SK-N-MC (cell line): ENCODE measurements around the gene KLF18.

Experiments used
- EZH2 ChIP-seq: fragments of 200-600 bp; sonication (generic); IDR thresholded peaks from one replicate; pipeline ENCODE4 v1.6.1; 2017; ENCODE audit warnings: antibody characterized with exemption
- FOXP2 ChIP-seq: optimal IDR thresholded peaks from 2 replicates; pipeline ENCODE3; 2011; ENCODE audit warnings: mild to moderate bottlenecking, moderate library complexity; ENCODE audit not compliant: insufficient read depth; ENCODE audit errors: extremely low read length, control extremely low read depth
- POLR2AphosphoS5 ChIP-seq: IDR thresholded peaks from 2 replicates; pipeline ENCODE4 v1.6.1; 2012; ENCODE audit warnings: mild to moderate bottlenecking, low read depth, low read length, borderline replicate concordance

- no peak for TF ChIP-seq FOXP2
- no peak for TF ChIP-seq POLR2AphosphoS5
- TF ChIP-seq EZH2: no peak
These were observed 17.4 kb upstream of the KLF18 start for GRCh38 chr1:44158871-44159270.
